ENCODE results near the gene HK3.
"Not testable (repeated sequence)": the region's sequence is repeated elsewhere in the genome, so short reads cannot be mapped to it uniquely, and the experiment has no call there.

- not testable (repeated sequence) for TF ChIP-seq CTCF, POLR2AphosphoS5, POLR2A (IDR thresholded peaks at IDR 0.05)
These were observed 26.6 kb downstream of the HK3 start for GRCh38 chr5:176872586-176872985.

Measured in prostate gland (tissue), 2 donors.